GM12878 (cell line): ENCODE data around the gene KAT2B. TPM values are rescaled to one million over a fixed set of nuclear protein-coding genes. Genes with fewer than 3 reads are reported as not detected.
A peak's percentile ranks its signal among the peaks of the same experiment; 100 is the strongest.

ENCODE experiments used
- ATAC-seq: fragments of 200-7000 bp; cut with Tn5 transposase; 3 replicates; pipeline ENCODE4 v1.9.1; 2020; ENCODE audit warnings: mild to moderate bottlenecking, moderate library complexity
- BruUV-seq: library from RNA; stranded (reverse); fragments of 400-500 nt; replicated peaks from 2 replicates; lab custom pipeline; 2021; lab: Mats Ljungman, UMichigan
- CTCF ChIA-PET: fragments of 300-600 bp; sonication (Branson Sonifier 250); formaldehyde crosslinking; extraction: SDS; loops from one replicate; lab custom pipeline; 2021; ENCODE audit warnings: inconsistent platforms; lab: Yijun Ruan, JAX
- POLR2A ChIA-PET: fragments of 350-600 bp; formaldehyde crosslinking; extraction: SDS; loops from one replicate; lab custom pipeline; 2021; ENCODE audit warnings: inconsistent platforms; lab: Charles Lee
- RAD21 ChIA-PET: fragments of 300-600 bp; sonication (Branson Sonifier 250); formaldehyde crosslinking; loops from one replicate; lab custom pipeline; 2023; ENCODE audit warnings: antibody characterized with exemption; ENCODE audit not compliant: unreplicated experiment; lab: Charles Lee
- SMC1A ChIA-PET: fragments of 300-600 bp; sonication (Branson Sonifier 250); formaldehyde crosslinking; loops from one replicate; lab custom pipeline; 2023; ENCODE audit not compliant: unreplicated experiment, uncharacterized antibody; lab: Charles Lee
- DNase-seq: peaks from one replicate; pipeline ENCODE4 v3.0.0-alpha.2; 2011; ENCODE audit warnings: low read depth, low spot score
- FAIRE-seq: peaks from 3 replicates; lab custom pipeline; 2011; peaks lifted over from hg19 to GRCh38; lab: Jason Lieb, UNC
- H2AFZ ChIP-seq: 2 replicates; pipeline ENCODE4 v1.6.0; 2011; ENCODE audit warnings: low read depth, low read length, control low read depth; ENCODE audit not compliant: control insufficient read depth
- H3K27ac ChIP-seq: 2 replicates; pipeline ENCODE4 v1.5.1; 2011; ENCODE audit warnings: control low read depth; ENCODE audit not compliant: control insufficient read depth, insufficient read depth
- H3K27me3 ChIP-seq, 2 experiments: replicated peaks in 1 of 2; 2 replicates each; pipeline versions ENCODE4 v1.6.0 to v1.6.1; 2011; ENCODE audit warnings: low read length in 1 of 2; ENCODE audit not compliant: control insufficient read depth in 2 of 2, insufficient read depth in 2 of 2
- H3K36me3 ChIP-seq, 2 experiments: 2 replicates each; pipeline ENCODE4 v1.5.1; 2011; ENCODE audit warnings: low read length in 1 of 2; ENCODE audit not compliant: control insufficient read depth in 2 of 2, insufficient read depth in 2 of 2
- H3K4me1 ChIP-seq: 2 replicates; pipeline ENCODE4 v1.6.1; 2011; ENCODE audit warnings: mild to moderate bottlenecking, low read length, moderate library complexity, mixed read lengths; ENCODE audit not compliant: control insufficient read depth, insufficient read depth
- H3K4me2 ChIP-seq: 2 replicates; pipeline ENCODE4 v1.6.0; 2011; ENCODE audit warnings: control low read depth; ENCODE audit not compliant: control insufficient read depth, insufficient read depth
- H3K4me3 ChIP-seq: fragments of 200-600 bp; sonication (generic); 2 replicates; pipeline ENCODE4 v1.5.1; 2016
- H3K79me2 ChIP-seq: 2 replicates; pipeline ENCODE4 v1.6.0; 2011; ENCODE audit warnings: low read length; ENCODE audit not compliant: control insufficient read depth, insufficient read depth
- H3K9ac ChIP-seq: 2 replicates; pipeline ENCODE4 v1.8.0; 2011; ENCODE audit warnings: low read length, control low read depth, mixed read lengths; ENCODE audit not compliant: control insufficient read depth, insufficient read depth
- H3K9me3 ChIP-seq: replicated peaks from 3 replicates; pipeline ENCODE4 v1.5.1; 2011; ENCODE audit warnings: mild to moderate bottlenecking, low read length; ENCODE audit not compliant: control insufficient read depth, insufficient read depth
- H4K20me1 ChIP-seq: 2 replicates; pipeline ENCODE4 v1.6.0; 2011; ENCODE audit not compliant: control insufficient read depth, insufficient read depth
- CEBPB ChIP-seq, 2 experiments: fragments of 150-350 bp in 1 of 2; IDR thresholded peaks; 2 replicates each; pipeline ENCODE4 v1.6.1; 2012 to 2014; ENCODE audit warnings: low read depth in 2 of 2, low read length in 2 of 2, borderline replicate concordance in 1 of 2, inconsistent platforms in 1 of 2
- CREB1 ChIP-seq: IDR thresholded peaks from 2 replicates; pipeline ENCODE4 v1.6.1; 2012; ENCODE audit warnings: low read depth, mild to moderate bottlenecking, inconsistent platforms
- ELK1 ChIP-seq: IDR thresholded peaks from 2 replicates; pipeline ENCODE4 v1.6.1; 2012; ENCODE audit warnings: low read depth, low read length, improper control_type of control experiment
- HCFC1 ChIP-seq: fragments of 150-350 bp; IDR thresholded peaks from 2 replicates; pipeline ENCODE4 v1.6.1; 2014; ENCODE audit warnings: low read length
- MYB ChIP-seq: fragments of 150-350 bp; IDR thresholded peaks from 2 replicates; pipeline ENCODE4 v1.6.1; 2014; ENCODE audit warnings: mild to moderate bottlenecking, low read depth, low read length, borderline replicate concordance
- NFIC ChIP-seq: IDR thresholded peaks from 2 replicates; pipeline ENCODE4 v1.6.1; 2012; ENCODE audit warnings: low read depth, mild to moderate bottlenecking, inconsistent platforms, low read length, moderate library complexity
- SMAD1 ChIP-seq: fragments of 450-650 bp; IDR thresholded peaks from 2 replicates; pipeline ENCODE4 v1.6.1; 2018; ENCODE audit warnings: mild to moderate bottlenecking, low read depth; ENCODE audit not compliant: partially characterized antibody
- WGBS: methylation state at CpG from one replicate; pipeline ENCODE4 v1.1.6; 2016; ENCODE audit warnings: low lambda C conversion rate; ENCODE audit not compliant: insufficient replicate concordance, insufficient coverage; ENCODE audit errors: missing lambda C conversion rate; 5-methylcytosine and 5-hydroxymethylcytosine counted together
- in situ Hi-C: fragments of 300-500 bp; cut with MboI; formaldehyde crosslinking; loops from 9 replicates; pipeline ENCODE4 v1.14.3; 2018; ENCODE audit warnings: mixed read lengths
- intact Hi-C: fragments of 100-400 bp; cut with micrococcal nuclease; formaldehyde crosslinking; loops from one replicate; pipeline ENCODE4 v1.14.2; 2022; ENCODE audit not compliant: unreplicated experiment
- polyA plus RNA-seq, 11 experiments: library from polyadenylated mRNA; depleted of rRNA in 4 of 11; unstranded in 6 of 11; stranded (reverse) in 5 of 11; fragments of >200 nt; fragmentation: Nextera tagmentation in 4 of 11; fragmentation: Illumina TruSeq in 1 of 11; extraction: Ambion mirVana in 4 of 11; extraction: Trizol in 1 of 11; gene quantifications; 1 replicate in 1 of 11; 2 replicates in 10 of 11; pipeline versions ENCODE4 v1.2.1 to v1.2.3, GENCODE V29; 2011 to 2016; ENCODE audit warnings: inconsistent platforms in 2 of 11, missing spikeins in 2 of 11, low read depth in 1 of 11
- total RNA-seq, 4 experiments: library from RNA; depleted of rRNA in 3 of 4; stranded (reverse); fragments of >200 nt in 3 of 4; fragmentation: Illumina TruSeq in 1 of 4; extraction: Trizol in 1 of 4; gene quantifications; 2 replicates each; pipeline versions ENCODE4 v1.2.1 to v1.2.3, GENCODE V29; 2013 to 2021
- TF ChIP-seq, protein P1 (sequence below): fragments of 150-350 bp; IDR thresholded peaks from 2 replicates; pipeline ENCODE4 v1.6.1; 2014; ENCODE audit warnings: mild to moderate bottlenecking, low read depth, low read length

Gene KAT2B
- total and polyA plus RNA-seq, 10 of the 15 experiments (the other 5 are each of a cell fraction or from before 2014, with no cell fraction given) = 2.9 to 15.2 (median 10.2) TPM

DNA sequence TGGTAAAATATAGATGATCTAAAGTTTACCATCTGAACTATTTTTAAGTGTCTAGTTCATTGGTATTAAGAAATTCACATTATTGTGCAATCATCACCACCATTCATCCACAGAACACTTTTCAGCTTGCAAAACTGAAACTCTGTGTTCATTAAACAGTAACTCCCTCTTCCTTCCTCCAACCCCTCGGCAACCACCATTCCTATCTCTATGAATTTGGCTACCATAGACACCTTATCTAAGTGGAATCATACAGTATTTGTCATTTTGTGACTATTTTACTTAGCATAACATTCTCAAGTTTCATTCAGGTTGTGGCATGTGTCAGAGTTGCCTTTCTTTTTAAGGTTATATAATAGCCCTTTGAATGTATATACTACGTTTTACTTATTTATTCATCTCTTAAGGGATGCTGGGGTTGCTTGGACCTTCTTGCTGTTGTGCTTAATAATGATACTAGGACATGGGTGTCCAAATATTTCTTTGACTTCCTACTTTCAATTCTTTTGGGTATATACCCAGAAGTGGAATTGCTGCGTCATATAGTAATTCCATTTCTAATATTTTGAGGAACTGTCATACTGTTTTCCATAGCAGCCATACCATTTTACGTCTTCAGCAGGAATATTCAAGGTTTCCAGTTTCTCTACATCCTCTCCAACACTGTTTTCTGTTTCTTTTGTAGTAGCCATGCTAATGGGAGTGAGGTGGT is 20.9 kb downstream of the KAT2B start:
- Histone ChIP-seq H3K79me2 (no peaks in the 10 kb centered on the region; the same call in 1 of the 2 replicates), H3K9ac (no peak overlapping the region), H2AFZ (no peak overlapping the region), H3K4me3 (no peak overlapping the region), H3K4me1 (peaks cover 11% of the 10 kb centered on the region), H4K20me1 (no peaks in the 10 kb centered on the region), H3K27ac (no peak overlapping the region), H3K9me3 (no peaks in the 10 kb centered on the region), H3K4me2 (peak overlapping the region; percentile 44; the same call in 1 of the 2 replicates), H3K36me3 (no peaks in the 10 kb centered on the region), H3K27me3 (no peaks in the 10 kb centered on the region)
- SMC1A ChIA-PET = interaction anchor here (1.1 kb wide), 1 partner anchor 8 kb away, joined by 3 read pairs; no protein-coding TSS in a partner anchor
- peak; percentile 72 for ATAC-seq
- TF ChIP-seq NFIC = no peak
- TF ChIP-seq SMAD1 = no peak
- TF ChIP-seq, protein P1, sequence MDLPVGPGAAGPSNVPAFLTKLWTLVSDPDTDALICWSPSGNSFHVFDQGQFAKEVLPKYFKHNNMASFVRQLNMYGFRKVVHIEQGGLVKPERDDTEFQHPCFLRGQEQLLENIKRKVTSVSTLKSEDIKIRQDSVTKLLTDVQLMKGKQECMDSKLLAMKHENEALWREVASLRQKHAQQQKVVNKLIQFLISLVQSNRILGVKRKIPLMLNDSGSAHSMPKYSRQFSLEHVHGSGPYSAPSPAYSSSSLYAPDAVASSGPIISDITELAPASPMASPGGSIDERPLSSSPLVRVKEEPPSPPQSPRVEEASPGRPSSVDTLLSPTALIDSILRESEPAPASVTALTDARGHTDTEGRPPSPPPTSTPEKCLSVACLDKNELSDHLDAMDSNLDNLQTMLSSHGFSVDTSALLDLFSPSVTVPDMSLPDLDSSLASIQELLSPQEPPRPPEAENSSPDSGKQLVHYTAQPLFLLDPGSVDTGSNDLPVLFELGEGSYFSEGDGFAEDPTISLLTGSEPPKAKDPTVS = no peak
- no peak for TF ChIP-seq MYB
- no peak for TF ChIP-seq HCFC1
- no peak for TF ChIP-seq ELK1
- peak in 1 of 2 experiments; percentile 68; a peak in 1 of 4 replicates for TF ChIP-seq CEBPB (IDR thresholded peaks at IDR 0.05; ENCODE audit: borderline replicate concordance in 1 of 2, low read depth in 2 of 2, low read length in 2 of 2)
- TF ChIP-seq CREB1 = no peak
- in situ Hi-C loops (no loop called here), intact Hi-C loops (no loop called here)
- no peak for DNase-seq
- RAD21 ChIA-PET = no interaction called here
- 25% methylated on average over 4 of the region's 4 CpGs for WGBS
- FAIRE-seq = peak; percentile 56
- CTCF ChIA-PET = no interaction called here
- POLR2A ChIA-PET = no interaction called here
- BruUV-seq = no TSS peak
